Neural cell (in vitro differentiated cells): ENCODE data around the gene GLS2.

Experiments
- EP300 ChIP-seq: fragments of 450-650 bp; conservative IDR thresholded peaks from 2 replicates; pipeline ENCODE4 v1.6.1; 2014; ENCODE audit warnings: antibody characterized with exemption, mild to moderate bottlenecking, moderate library complexity; ENCODE audit not compliant: poor library complexity, severe bottlenecking
- MXI1 ChIP-seq: fragments of 450-650 bp; conservative IDR thresholded peaks from 2 replicates; pipeline ENCODE4 v1.6.1; 2014; ENCODE audit warnings: antibody characterized with exemption, mild to moderate bottlenecking; ENCODE audit not compliant: poor library complexity, severe bottlenecking
- POLR2AphosphoS5 ChIP-seq: IDR thresholded peaks from 2 replicates; pipeline ENCODE4 v1.6.1; 2012
- SMC3 ChIP-seq: fragments of 450-650 bp; conservative IDR thresholded peaks from 2 replicates; pipeline ENCODE4 v1.6.1; 2014; ENCODE audit warnings: antibody characterized with exemption, mild to moderate bottlenecking, moderate library complexity; ENCODE audit not compliant: poor library complexity
- TF ChIP-seq, protein P1 (sequence below): fragments of 450-650 bp; IDR thresholded peaks from 2 replicates; pipeline ENCODE4 v1.5.1; 2014; ENCODE audit warnings: antibody characterized with exemption, mild to moderate bottlenecking, moderate library complexity; ENCODE audit not compliant: poor library complexity, severe bottlenecking

DNA sequence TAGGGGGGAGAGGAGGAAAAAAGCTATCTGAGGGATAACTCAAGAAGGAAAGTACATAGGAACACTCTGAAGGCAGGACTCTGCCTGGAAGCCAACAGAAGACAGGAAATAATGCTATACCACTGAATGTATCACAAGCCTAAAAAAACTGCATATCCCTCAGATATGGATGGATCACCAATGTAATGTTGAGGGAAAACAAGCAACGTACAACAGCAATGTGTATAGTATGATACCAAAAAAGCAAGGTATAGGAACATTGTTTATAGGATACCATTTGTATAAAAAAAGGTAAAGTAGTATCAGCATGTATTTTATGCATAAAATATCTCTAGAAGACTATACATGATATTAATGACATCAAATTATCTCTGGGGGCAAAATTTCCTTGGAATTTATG is 3.4 kb downstream of the GLS2 start:
- TF ChIP-seq, protein P1, sequence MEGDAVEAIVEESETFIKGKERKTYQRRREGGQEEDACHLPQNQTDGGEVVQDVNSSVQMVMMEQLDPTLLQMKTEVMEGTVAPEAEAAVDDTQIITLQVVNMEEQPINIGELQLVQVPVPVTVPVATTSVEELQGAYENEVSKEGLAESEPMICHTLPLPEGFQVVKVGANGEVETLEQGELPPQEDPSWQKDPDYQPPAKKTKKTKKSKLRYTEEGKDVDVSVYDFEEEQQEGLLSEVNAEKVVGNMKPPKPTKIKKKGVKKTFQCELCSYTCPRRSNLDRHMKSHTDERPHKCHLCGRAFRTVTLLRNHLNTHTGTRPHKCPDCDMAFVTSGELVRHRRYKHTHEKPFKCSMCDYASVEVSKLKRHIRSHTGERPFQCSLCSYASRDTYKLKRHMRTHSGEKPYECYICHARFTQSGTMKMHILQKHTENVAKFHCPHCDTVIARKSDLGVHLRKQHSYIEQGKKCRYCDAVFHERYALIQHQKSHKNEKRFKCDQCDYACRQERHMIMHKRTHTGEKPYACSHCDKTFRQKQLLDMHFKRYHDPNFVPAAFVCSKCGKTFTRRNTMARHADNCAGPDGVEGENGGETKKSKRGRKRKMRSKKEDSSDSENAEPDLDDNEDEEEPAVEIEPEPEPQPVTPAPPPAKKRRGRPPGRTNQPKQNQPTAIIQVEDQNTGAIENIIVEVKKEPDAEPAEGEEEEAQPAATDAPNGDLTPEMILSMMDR = no peak
- no peak for TF ChIP-seq EP300
- no peak for TF ChIP-seq SMC3
- no peak for TF ChIP-seq MXI1
- no peak for TF ChIP-seq POLR2AphosphoS5
